Small intestine (tissue), 7 donors: ENCODE results near the gene FOXF2. TPM values are rescaled to one million over a fixed set of nuclear protein-coding genes. Genes with fewer than 3 reads are reported as not detected.

Experiments
- DNase-seq, 2 donors: peaks; one replicate each; pipeline versions ENCODE4 v3.0.0 to v3.0.0-alpha.2; 2013
- FAIRE-seq: peaks from 2 replicates; lab custom pipeline; 2012; peaks lifted over from hg19 to GRCh38; lab: Jason Lieb, UNC
- H3K27ac ChIP-seq, 3 donors: one replicate each; pipeline ENCODE4 v1.5.1; 2013; ENCODE audit warnings: low read length in 2 of 3, mild to moderate bottlenecking in 2 of 3, control low read depth in 1 of 3, inconsistent platforms in 1 of 3, low read depth in 1 of 3, moderate library complexity in 1 of 3
- H3K27me3 ChIP-seq, 3 donors: one replicate each; pipeline ENCODE4 v1.6.1; 2013; ENCODE audit warnings: low read length in 3 of 3, inconsistent platforms in 1 of 3; ENCODE audit not compliant: control insufficient read depth in 3 of 3, insufficient read depth in 3 of 3
- H3K36me3 ChIP-seq, 3 donors: one replicate each; pipeline ENCODE4 v1.6.1; 2013; ENCODE audit warnings: low read length in 3 of 3, inconsistent platforms in 1 of 3, low read depth in 1 of 3, mild to moderate bottlenecking in 1 of 3, moderate library complexity in 1 of 3; ENCODE audit not compliant: control insufficient read depth in 3 of 3, insufficient read depth in 2 of 3
- H3K4me1 ChIP-seq, 3 donors: one replicate each; pipeline ENCODE4 v1.6.1; 2013; ENCODE audit warnings: low read length in 2 of 3, inconsistent platforms in 1 of 3, low read depth in 1 of 3, mild to moderate bottlenecking in 1 of 3, moderate library complexity in 1 of 3; ENCODE audit not compliant: control insufficient read depth in 3 of 3, insufficient read depth in 2 of 3
- H3K4me3 ChIP-seq, 3 donors: one replicate each; pipeline ENCODE4 v1.5.1; 2013; ENCODE audit warnings: low read length in 3 of 3, control low read depth in 1 of 3, inconsistent platforms in 1 of 3, low read depth in 1 of 3, mild to moderate bottlenecking in 1 of 3, moderate library complexity in 1 of 3
- H3K9me3 ChIP-seq, 2 donors: one replicate each; pipeline ENCODE4 v1.6.1; 2013; ENCODE audit warnings: low read depth in 1 of 2, low read length in 1 of 2; ENCODE audit not compliant: control insufficient read depth in 2 of 2, insufficient read depth in 1 of 2
- WGBS, 3 donors: extraction: QIAGEN DNeasy Blood & Tissue Kit; methylation state at CpG; one replicate each; pipeline ENCODE4 v1.1.7; 2013; 5-methylcytosine and 5-hydroxymethylcytosine counted together
- polyA plus RNA-seq, 4 donors: library from polyadenylated mRNA; stranded (reverse) in 3 of 4; unstranded in 1 of 4; fragments of 200-250 nt in 3 of 4; fragments of 120-200 nt in 1 of 4; gene quantifications; one replicate each; pipeline versions ENCODE4 v1.2.1 to v1.2.3, GENCODE V29; 2013
- donor health status: healthy with polysubstance abuse.
- donor health status: control.
- donor health status: control.
- donor health status: Bipolar disorder and iron deficiency.
- donor health status: healthy.

Gene FOXF2
- polyA plus RNA-seq, 4 donors = 0.45 to 23.3 (median 8.3) TPM

DNA sequence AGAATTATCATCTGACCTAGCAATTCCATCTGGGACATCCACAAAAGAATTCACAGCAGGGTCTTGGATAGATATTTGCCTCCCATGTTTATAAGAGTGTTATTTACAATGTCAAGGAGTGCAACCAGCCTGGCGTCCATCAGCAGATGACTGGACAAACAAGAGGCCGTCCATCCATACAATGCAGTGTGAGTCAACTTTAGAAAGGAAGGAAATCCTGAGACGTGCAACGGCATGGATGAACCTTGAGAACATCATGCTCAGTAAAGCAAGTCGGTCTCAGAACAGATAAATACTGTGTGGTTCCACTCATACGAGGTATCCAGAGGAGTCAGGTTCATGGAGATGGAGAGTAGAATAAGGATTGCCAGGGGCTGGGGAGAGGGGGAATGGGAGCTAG lies 46.4 kb downstream of the FOXF2 start:
- 26 to 41% (median 29%) methylated on average over 6 of the region's 6 CpGs for whole genome bisulfite sequencing, 3 donors
- H3K4me1 ChIP-seq = no peaks in the 10 kb centered on the region
- DNase-seq = no peak
- no peaks in the 10 kb centered on the region for H3K36me3 ChIP-seq
- peaks cover 0 to 26% (median 0%) of the 10 kb centered on the region in 3 donors for H3K27me3 ChIP-seq
- no peak overlapping the region for H3K27ac ChIP-seq
- no peak for FAIRE-seq
- no peak overlapping the region for H3K4me3 ChIP-seq
- H3K9me3 ChIP-seq = no peaks in the 10 kb centered on the region

DNA sequence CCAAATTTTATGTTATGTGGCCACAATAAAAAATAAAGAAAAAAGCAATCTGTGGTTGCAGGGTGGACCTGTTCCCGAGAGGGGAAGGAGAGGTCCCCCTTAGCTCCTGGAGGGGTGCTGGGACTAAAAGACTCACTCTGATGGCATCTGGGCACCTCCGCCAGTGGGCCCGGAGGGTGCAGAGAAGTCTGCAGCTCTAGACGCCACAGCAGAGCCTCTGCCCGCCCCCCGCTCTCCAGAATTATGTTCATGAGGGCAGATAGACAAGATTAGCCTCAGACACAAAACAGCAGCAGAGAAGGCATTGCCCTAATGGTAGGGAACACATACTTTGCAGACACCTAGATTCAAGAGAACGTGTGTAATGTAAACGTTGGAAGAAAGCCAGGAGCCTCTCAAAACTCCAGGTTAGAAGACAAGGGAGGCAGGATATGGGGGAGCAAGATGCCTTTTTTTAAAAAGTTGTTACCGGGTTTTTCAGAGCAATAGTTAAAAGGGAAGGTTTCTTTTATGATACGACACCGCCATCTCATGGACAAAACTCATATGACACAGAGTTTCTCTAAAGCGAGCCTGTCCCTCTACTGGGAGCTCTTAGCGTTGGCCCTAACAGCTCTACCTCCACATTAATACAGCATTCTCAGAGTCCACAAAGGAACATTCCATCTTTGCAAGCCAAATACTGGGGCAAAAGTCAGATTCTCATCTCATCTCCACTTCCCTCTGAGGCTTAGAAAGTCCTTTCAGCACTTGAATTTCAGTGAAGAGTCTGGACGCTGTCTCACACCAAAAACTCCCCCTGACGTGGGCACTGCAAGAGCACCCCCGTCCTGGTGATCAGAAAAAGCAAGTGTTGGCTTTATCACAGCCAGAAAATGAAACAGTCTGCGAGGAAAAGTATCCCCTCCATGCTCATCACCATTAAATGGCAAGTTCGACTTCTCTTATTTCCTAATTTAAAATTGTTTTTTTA lies 47.2 kb downstream of the FOXF2 start:
- DNase-seq (peak; percentile 57 to 74), FAIRE-seq (no peak)
- H3K27me3 ChIP-seq = peaks cover 0 to 26% (median 0%) of the 10 kb centered on the region in 3 donors
- H3K4me3 ChIP-seq = no peak overlapping the region
- H3K9me3 ChIP-seq = no peaks in the 10 kb centered on the region
- H3K4me1 ChIP-seq = no peaks in the 10 kb centered on the region
- H3K36me3 ChIP-seq = no peaks in the 10 kb centered on the region
- H3K27ac ChIP-seq = no peak overlapping the region
- WGBS, 3 donors = 26 to 31% (median 30%) methylated on average over 18 of the region's 18 CpGs

DNA sequence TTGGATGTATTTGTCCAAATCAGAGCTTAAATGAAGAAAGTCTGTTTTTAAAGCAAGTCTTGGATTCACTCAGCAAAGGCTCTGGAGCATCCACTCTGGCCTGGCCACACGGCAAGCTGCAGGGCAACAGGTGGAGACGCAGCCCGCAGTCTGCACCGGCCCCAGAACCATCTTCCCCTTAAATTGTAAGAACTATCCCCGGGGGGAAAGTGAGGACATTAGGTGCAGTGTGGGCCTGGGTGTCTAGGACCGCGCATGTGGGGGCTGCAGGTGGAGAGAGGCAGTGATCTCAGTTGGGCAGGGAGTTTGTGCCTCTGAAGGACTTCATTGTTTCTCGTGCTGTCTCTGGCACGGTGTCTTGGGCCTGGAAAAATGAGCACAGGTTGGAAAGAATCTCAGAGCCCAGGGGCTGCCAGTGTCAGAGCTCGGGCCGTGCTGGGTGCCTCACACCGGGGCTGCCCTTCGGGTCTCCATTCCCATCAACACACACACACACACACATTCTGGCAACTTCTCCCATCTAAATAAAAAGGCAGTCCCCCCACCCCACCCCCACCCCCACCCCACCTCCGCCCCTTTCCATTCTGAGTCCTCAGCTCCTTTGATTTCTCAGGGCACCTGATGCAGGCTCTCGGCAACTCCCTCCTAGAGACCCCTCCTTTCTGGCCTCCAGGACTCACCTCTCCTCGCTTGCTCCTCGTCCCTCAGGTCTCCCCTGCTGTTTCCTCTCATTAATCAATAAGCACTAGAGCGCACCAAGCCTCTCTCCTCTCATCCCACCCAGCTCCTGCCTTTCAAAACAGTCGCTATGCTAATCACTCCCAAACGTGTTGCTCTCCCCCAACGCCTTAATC lies 48.4 kb downstream of the FOXF2 start:
- Histone ChIP-seq H3K27ac (no peak overlapping the region), H3K36me3 (no peaks in the 10 kb centered on the region), H3K9me3 (no peaks in the 10 kb centered on the region), H3K4me1 (no peaks in the 10 kb centered on the region), H3K27me3 (peaks cover 0 to 26% (median 0%) of the 10 kb centered on the region in 3 donors), H3K4me3 (no peak overlapping the region)
- WGBS, 3 donors = 63 to 69% (median 65%) methylated on average over 19 to 21 of the region's 21 CpGs
- FAIRE-seq = no peak
- no peak for DNase-seq

DNA sequence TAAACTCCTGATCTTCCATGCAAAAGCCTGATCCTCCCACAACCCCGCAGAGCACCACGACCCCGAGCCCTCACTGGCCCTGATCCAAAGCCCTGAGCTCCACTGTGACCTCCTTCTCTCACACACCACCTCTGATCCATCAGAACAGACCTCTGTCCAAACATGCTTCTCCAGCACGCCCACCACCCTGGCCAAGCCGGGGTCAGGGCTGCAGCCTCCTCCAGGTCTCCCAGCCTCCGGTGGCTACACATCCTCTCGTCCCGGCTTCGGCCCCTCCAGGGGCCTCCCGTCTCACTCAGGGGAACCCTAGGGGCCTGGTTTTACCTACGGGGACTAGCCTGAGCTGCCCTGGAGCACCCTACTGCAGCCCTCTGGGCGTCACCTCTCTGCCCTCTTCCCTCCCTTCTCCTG lies 49.1 kb downstream of the FOXF2 start:
- 57 to 66% (median 66%) methylated on average over 12 of the region's 12 CpGs for WGBS, 3 donors
- H3K27me3 ChIP-seq = peaks cover 0 to 26% (median 0%) of the 10 kb centered on the region in 3 donors
- no peak for DNase-seq
- no peak for FAIRE-seq
- no peaks in the 10 kb centered on the region for H3K36me3 ChIP-seq
- H3K27ac ChIP-seq = no peak overlapping the region
- H3K4me1 ChIP-seq = no peaks in the 10 kb centered on the region
- H3K4me3 ChIP-seq = no peak overlapping the region
- no peaks in the 10 kb centered on the region for H3K9me3 ChIP-seq

DNA sequence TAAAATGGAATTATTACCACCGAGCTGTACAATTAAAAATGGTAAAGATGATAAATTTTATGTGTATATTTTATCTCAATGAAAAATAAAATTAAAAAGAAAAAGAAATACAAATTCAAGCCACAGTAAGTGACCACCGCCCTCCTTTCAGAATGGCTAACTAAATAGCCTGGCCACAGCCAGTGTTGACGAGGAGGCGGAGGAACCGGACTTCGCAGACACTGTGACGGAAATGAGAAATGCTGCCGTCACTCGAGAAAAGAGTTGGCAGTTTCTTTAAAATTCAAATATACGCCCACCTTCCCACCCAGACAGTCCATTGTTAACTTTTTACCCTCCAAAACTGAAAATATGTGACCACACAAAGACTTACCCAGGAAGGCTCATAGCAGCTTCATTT lies 50.0 kb downstream of the FOXF2 start:
- Histone ChIP-seq H3K4me1 (no peaks in the 10 kb centered on the region), H3K27me3 (peaks cover 0 to 26% (median 0%) of the 10 kb centered on the region in 3 donors), H3K4me3 (no peak overlapping the region), H3K36me3 (no peaks in the 10 kb centered on the region), H3K9me3 (no peaks in the 10 kb centered on the region), H3K27ac (no peak overlapping the region)
- DNase-seq = no peak
- FAIRE-seq = no peak
- 75 to 79% (median 78%) methylated on average over 10 of the region's 10 CpGs for WGBS, 3 donors

DNA sequence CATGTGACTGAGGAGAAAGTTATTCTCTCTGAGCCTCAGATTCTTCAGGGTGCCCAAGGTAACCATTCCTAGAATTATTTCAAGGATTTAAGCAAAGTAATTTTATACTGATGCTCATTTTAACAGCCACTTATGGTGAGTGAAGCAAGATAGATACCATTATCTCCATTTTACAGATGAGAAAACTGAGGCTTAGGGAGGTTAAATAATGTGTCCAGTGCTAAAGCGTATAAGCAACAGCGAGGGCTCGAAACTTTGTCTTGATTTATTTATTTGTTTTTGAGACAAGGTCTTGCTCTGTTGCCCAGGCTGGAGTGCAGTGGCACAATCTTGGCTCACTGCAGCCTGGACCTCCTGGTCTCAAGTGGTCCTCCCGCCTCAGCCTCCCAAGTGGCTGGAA lies 53.6 kb downstream of the FOXF2 start:
- no peaks in the 10 kb centered on the region for H3K9me3 ChIP-seq
- peaks cover 0 to 17% (median 4%) of the 10 kb centered on the region in 3 donors for H3K27me3 ChIP-seq
- H3K4me3 ChIP-seq = no peak overlapping the region
- DNase-seq (no peak), FAIRE-seq (no peak)
- 68 to 90% (median 69%) methylated on average over 4 of the region's 4 CpGs for WGBS, 3 donors
- no peak overlapping the region for H3K27ac ChIP-seq
- H3K4me1 ChIP-seq = no peaks in the 10 kb centered on the region
- no peaks in the 10 kb centered on the region for H3K36me3 ChIP-seq

Other genes starting within 250 kb of the FOXF2 start
- 1 to 10 TPM in 3 of 4 donors, under 1 TPM in 1; 0.54 to 2.5 (median 1.5) TPM for gene FOXQ1, start 77.5 kb upstream of the FOXF2 start, polyA plus RNA-seq
- 1 to 10 TPM in 1 of 4 donors, under 1 TPM in 2, not detected in 1; 0.22 to 3.1 (median 0.27) TPM for gene FOXC1, start 220.3 kb downstream of the FOXF2 start, polyA plus RNA-seq